HFF-Myc (cell line): Measurements from ENCODE around the gene VWA5B1.
A peak's percentile ranks its signal among the peaks of the same experiment; 100 is the strongest.

Source experiments
- DNase-seq: peaks from one replicate; pipeline ENCODE4 v3.0.0-alpha.2; 2011; ENCODE audit warnings: low read depth; ENCODE audit errors: extremely low read depth
- H3K4me3 ChIP-seq: replicated peaks from 2 replicates; pipeline ENCODE4 v1.5.1; 2011; ENCODE audit warnings: low read depth, mild to moderate bottlenecking, control low read depth, low read length
- TF ChIP-seq, protein P1 (sequence below): IDR thresholded peaks from 2 replicates; pipeline ENCODE4 v1.5.1; 2012; ENCODE audit warnings: mild to moderate bottlenecking, low read depth, low read length, control low read depth; ENCODE audit errors: missing control alignments

The VWA5B1 gene

DNA sequence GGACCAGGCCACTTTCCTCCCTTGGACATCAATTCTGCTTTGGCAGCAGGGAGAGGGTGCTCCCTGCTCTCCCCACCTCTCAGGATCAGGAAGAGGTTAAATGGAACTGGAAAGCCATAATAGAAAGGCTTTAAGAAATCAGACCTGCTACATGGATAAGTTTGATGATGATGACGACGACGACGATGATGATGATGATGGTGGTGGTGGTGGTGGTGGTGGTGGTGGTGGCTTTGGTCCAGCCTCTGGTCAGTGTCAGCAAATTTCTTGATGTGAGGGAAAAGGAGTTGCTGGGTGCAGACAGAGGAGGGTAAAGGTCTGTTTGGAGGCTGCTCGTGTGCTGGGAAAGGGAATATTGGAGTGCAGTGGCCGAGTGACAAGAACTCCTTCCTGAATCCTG is 36.8 kb downstream of the VWA5B1 start:
- TF ChIP-seq, protein P1, sequence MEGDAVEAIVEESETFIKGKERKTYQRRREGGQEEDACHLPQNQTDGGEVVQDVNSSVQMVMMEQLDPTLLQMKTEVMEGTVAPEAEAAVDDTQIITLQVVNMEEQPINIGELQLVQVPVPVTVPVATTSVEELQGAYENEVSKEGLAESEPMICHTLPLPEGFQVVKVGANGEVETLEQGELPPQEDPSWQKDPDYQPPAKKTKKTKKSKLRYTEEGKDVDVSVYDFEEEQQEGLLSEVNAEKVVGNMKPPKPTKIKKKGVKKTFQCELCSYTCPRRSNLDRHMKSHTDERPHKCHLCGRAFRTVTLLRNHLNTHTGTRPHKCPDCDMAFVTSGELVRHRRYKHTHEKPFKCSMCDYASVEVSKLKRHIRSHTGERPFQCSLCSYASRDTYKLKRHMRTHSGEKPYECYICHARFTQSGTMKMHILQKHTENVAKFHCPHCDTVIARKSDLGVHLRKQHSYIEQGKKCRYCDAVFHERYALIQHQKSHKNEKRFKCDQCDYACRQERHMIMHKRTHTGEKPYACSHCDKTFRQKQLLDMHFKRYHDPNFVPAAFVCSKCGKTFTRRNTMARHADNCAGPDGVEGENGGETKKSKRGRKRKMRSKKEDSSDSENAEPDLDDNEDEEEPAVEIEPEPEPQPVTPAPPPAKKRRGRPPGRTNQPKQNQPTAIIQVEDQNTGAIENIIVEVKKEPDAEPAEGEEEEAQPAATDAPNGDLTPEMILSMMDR, result no peak
- no peak for DNase-seq

DNA sequence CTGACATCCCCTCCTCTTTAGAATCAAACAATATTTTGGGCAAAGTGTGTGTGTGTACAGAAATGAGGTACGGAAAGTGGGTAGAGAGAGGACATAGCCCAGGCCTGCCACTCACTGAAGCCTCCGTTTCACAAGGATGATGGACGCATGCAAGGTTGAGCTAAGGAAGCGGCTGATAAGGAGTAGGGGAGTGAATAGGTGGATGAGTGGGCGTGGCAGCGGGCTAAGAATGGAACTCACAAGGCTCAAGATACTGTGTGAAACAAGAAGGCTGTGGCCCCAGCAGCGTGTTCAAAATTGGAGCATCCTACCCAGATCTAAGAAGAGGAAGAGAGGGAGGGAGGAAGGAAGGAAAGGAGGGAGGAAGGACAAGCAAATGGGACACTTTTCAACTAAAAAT is 37.5 kb downstream of the VWA5B1 start:
- no peak for DNase-seq
- TF ChIP-seq, protein P1, result no peak
- no peak overlapping the region for H3K4me3 ChIP-seq

More for the DNA sequence above, 36.8 kb downstream of the VWA5B1 start:
- no peak overlapping the region for H3K4me3 ChIP-seq

DNA sequence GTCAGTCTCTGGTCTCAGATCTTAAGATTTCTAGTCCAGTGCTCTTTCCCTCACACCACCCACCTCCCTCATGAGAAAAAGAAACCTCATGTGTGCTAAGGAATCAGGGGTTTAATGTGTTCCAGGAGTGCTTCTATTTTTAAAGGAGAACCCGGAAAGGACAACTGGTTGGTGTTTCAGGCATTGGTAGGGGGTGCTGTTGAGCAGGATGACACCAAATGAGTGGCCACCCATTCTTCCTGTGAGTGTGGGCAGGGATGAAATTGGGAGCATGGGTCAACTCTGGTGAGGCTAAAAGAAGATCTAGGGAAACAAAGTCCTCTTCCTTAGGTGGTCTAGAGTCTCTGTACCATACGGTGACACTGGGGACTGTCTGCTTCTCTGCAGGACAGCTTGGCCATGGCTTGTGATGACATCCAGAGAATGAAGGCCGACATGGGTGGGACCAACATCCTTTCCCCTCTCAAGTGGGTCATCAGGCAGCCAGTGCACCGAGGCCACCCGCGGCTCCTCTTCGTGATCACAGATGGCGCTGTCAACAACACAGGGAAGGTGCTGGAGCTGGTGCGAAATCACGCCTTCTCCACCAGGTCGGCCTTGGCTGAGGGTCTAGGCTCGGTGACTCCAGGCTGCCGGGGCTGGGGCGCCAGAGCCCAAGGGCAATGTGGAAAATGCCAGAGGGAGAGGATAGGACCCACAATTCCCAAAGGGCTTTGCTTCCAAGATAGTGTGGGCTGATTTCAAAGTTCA is 39.3 kb downstream of the VWA5B1 start:
- no peak for DNase-seq
- TF ChIP-seq, protein P1, result peak; percentile 37

DNA sequence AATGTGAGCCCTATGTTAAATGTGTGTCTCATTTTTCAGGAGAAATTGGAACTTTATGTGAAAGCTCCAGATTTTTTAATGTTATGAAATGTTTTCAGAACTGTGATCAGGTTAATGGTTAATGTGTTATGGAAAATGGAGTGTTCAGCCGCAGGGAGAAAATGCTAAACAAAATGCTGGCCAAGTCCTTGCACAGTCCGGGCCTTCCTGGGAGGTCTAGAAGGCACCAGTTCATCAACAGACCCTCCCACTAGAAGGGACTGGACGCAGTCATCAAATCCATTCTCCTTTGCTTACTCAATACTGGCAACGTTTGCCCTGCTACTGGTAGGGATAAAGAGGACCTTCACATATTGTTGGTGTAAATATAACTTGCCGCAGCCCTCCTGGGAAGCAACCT is 43.4 kb downstream of the VWA5B1 start:
- H3K4me3 ChIP-seq, result no peak overlapping the region
- no peak for DNase-seq
- TF ChIP-seq, protein P1, result no peak

More for the DNA sequence above, 39.3 kb downstream of the VWA5B1 start:
- no peak overlapping the region for H3K4me3 ChIP-seq

DNA sequence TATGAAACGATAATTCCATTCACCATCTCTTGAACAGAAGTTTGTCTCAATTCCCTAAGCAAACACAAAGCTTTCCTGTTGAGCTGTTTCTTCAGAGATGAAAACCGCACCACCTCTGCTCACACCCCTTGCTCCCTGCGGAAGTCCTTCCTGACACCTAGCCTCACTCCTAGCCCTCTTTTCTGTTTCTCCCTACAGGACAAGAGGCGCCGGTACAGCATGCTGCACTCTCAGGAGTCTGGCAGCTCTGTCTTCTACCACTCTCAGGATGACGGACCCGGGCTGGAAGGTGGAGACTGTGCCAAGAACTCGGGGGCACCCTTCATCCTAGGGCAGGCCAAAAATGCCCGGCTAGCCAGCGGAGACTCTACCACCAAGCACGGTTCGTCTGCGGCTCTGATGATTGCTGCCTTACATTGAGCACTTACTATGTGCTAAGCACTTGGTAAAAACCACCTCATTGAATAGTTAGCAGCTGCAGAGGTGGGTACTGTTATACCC is 45.5 kb downstream of the VWA5B1 start:
- no peak for DNase-seq
- no peak overlapping the region for H3K4me3 ChIP-seq
- TF ChIP-seq, protein P1, result no peak

DNA sequence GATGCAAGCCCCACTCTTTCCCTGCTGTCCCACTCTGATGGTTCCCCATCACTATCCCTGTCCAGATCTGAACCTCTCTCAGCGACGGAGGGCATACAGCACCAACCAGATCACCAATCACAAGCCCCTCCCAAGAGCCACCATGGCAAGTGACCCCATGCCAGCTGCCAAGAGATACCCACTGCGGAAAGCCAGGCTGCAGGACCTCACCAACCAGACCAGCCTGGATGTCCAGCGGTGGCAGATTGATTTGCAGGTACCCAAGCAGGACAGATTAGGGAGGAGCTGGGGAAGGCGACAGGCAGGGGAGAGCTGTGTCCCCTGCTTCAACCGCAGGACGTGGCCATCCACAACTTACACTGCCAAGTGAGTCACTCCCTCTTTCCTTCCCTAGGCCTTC is 46.9 kb downstream of the VWA5B1 start:
- TF ChIP-seq, protein P1, result no peak
- DNase-seq, result no peak
- H3K4me3 ChIP-seq, result no peak overlapping the region
